GM19351 (cell line): Measurements from ENCODE around the gene GYS2.
"Not testable (repeated sequence)": the region's sequence is repeated elsewhere in the genome, so short reads cannot be mapped to it uniquely, and the experiment has no call there.

Source experiments
- ATAC-seq: cut with Tn5 transposase; IDR thresholded peaks from one replicate; pipeline ENCODE4 v1.9.1; 2021; ENCODE audit warnings: mild to moderate bottlenecking, moderate library complexity; ENCODE audit not compliant: unreplicated experiment

Gene GYS2

DNA sequence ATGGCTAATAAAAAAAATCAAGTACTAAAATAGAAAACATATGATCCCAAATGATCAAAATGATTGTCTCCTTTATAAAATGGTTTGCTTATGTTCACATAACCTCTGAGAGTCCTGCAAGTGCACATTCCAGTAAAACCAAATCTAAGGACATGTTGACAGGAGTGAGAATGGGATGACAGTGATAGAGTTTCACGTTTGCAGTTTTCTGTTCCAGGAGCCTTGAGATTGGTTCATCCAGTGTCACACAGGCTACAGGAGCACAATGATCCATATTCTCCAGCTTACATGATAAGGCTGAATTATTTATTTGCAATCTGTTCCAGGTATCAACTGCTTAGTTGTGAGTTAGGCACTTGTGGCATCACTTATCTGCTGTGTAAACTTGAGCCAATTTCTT is 1.5 kb upstream of the GYS2 start:
- no peak for ATAC-seq

DNA sequence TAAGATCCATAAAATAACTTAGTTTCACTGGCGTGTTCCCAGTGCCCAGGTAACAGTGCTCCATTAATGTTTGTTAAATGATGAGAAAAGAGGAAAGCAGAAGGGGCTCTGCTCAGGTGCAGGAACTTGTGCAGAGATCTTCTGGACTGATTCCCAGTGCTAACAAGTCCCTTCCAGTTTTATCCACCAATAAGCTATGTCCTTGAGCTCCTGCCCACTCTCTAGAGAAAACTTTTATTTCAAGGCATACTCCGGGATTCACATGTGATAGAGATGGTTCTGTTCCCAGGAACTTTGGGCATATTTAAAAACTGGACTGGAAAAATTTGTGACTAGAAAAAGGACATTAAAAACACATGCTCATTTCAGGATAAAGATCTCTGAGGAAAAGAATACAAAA is 1.9 kb downstream of the GYS2 start:
- no peak for ATAC-seq

DNA sequence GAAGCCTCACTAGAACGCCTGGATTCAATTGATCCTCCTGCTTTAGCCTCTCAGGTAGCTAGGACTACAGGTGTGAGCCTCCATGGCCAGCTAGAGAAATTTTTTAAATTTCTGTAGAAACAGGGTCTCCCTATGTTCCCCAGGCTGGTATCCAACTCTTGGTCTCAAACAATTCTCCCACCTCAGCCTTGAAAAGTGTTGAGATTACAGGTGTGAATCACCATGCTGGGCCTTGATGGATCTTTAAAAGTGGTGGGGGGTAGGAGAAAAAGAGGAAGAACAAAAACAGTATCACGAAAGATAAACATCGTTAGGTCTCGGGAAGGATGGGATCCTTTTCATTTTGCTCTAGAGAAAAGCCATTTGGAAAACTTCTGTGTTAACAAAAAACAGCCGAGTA is 4.5 kb downstream of the GYS2 start:
- ATAC-seq = no peak

DNA sequence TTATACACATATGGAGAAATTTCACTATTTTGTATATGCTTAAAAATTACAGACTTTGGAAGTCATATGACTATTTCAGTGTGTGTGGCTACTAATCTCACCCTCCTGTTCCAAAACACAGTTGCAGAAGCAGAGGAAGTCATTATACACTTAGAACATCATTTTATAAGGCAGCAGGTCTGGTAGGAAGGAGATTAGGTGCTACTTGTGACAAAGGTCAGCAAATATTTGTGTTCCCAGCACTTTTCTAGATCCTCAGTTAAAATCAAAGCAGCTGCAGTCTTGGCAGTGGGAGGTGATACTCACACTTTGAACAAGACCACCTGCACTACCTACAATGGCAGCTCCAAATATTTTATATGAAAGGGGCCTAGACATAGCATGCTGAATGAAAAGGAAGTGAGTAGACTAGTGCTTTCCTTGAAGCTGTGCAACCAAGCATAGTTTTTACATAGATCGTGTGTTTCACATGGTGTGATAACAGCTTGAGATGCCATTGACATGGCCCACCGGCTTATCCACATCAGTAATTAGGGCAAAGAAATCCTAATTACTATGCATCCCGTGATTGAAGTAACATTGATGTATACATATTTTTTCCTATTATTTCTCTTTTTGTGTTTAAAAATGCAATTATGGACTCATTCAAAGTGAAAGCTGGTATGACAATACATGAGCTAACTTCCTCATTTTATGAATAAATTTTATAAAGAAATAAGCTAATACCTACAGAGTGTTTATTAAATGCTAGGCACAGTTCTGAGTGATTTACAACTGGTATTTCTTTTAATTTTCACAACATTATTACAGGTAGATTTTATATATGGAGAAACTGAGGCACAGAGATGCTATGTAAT is 5.3 kb downstream of the GYS2 start:
- ATAC-seq = peak; percentile 90

DNA sequence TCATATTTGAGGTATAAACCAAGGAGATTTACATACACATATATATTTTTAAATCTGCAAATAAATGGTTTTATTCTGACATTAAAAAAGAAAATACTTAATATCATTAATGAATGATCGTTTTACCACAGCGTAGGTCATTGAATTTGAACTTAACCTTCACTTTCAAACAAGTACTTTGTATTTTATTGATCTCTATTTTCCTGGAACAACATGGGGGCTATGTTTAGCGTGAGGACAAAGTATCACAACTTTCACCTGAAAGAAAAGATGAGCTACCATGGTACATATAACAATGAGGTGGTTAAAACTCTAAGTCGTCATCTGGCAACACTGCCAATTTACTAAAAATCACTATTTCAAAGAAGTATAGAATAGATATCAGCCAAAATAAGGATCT is 6.0 kb downstream of the GYS2 start:
- no peak for ATAC-seq

DNA sequence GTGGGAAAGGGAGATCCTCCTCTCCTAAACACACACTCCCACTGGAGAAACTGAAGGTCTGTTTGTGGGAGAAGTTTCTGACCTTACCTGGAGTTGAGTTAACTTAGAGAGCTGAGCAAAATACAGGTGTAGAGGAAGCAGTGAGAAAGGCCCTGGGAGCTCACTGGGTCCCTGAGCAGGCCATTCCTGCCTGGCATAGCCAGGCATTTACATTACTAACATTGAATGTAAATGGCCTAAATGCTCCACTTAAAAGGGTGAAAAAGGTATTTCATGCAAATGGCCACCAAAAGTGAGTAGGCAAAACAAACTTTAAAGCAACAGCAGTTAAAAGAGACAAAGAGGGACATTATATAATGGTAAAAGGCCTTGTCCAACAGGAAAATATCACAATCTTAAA is 9.3 kb downstream of the GYS2 start:
- ATAC-seq = not testable (repeated sequence)

DNA sequence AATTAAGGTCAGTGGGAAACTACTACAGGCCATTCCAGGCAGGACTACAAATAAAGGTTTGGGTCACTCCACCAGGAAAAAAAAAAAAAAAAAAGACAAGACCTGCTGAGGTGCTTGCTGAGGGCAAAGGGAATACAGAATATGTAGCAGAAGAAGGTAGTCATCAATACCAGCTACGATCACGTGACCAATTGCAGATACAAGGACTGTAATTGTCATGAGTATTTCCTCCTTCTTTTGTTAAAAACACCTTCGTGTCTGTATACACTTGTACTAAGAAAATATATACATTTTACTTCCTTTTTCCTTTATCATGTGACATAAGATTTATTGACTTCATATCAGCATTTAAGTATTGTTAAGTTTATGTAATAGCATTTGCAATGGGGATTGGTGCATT is 19.2 kb downstream of the GYS2 start:
- ATAC-seq = no peak

DNA sequence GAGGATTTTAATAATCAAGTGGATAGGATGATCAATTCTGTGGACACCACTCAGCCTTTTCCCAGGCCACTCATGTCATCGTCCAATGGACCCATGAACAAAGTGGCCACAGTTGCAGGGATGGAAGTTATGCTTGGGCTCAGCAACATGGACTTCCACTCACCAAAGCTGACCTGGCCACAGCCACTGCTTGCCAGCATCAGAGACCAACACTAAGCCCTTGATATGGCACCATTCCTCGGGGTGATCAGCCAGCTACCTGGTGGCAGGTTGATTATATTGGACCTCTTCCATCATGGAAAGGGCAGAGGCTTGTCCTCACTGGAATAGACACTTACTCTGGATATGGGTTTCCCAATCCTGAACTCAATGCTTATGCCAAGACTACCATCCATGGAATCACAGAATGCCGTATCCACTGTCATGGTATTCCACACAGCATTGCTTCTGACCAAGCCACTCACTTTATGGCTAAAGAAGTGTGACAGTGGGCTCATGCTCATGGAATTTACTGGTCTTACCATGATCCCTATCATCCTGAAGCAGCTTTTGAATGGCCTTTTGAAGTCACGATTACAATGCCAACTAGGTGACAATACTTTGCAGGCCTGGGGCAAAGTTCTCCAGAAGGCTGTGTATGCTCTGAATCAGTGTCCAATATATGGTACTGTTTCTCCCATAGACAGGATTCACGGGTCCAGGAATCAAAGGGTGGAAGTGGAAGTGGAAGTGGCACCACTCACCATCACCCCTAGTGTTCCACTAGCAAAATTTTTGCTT is 20.1 kb downstream of the GYS2 start:
- ATAC-seq = not testable (repeated sequence)

DNA sequence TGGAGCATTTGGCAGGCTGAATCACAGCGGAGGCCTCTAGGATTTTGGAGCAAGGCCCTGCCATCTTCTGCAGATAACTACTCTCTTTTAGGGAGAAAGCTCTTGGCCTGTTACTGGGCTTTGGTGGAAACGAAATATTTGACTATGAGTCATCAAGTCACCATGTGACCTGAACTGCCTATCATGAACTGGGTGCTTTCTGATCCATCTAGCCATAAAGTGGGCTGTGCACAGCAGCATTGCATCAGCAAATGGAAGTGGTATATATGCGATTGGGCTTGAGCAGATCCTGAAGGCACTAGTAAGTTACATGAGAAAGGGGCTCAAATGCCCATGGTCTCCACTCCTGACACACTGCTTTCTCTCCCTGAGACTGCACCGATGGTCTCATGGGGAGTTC is 21.1 kb downstream of the GYS2 start:
- no peak for ATAC-seq

DNA sequence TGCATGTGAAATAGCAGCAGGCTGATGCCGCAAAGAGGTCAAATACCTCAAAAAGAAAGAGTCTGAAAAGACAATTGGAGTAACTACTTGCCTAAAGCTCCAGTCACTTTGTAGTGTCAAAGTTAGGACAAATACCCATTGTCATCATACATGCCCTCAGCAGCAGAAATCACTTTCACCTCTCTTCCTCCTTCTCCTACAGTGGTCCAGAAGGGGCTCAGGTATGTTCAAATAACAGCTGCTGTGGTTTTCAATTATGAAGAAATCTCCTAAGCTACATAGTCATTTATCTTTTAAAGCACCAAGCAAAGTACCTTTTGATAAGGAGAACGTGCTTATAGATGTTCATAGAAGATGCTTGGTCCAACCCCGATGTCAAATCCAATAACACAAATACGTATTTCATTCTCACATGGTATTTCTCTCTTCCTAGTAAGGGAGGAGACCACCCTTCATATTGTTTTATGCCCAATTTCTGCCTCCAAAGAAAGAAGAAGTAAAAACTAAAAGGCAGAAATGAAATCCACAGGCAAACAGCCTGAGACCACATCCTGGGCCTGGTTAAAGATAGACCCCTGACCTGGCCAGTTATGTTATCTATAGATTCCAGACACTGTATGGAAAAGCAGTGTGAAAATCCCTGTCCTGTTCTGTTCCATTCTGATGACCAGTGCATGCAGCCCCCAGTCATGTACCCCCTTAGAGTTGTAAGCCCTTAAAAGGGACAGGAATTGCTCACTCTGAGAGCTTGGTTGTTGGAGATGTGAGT is 23.7 kb downstream of the GYS2 start:
- ATAC-seq = no peak

DNA sequence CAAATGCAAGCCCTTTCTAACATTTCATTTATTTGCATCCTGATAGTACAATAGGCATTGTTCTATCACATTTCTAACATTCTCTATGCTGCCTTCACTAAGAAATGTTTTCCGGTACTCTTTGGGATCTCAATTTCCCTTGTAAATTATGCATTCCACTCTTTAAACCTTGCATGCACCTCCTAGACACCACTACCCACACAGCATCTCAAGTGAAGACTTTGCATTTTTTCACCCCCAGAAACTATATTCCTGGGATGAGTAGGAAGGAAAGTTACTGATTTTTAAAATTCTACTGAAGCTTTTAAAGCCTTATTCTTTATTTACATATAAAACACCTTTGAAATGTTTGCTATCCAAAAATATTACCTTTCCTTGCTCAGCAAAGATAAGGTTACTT is 27.1 kb downstream of the GYS2 start:
- no peak for ATAC-seq

DNA sequence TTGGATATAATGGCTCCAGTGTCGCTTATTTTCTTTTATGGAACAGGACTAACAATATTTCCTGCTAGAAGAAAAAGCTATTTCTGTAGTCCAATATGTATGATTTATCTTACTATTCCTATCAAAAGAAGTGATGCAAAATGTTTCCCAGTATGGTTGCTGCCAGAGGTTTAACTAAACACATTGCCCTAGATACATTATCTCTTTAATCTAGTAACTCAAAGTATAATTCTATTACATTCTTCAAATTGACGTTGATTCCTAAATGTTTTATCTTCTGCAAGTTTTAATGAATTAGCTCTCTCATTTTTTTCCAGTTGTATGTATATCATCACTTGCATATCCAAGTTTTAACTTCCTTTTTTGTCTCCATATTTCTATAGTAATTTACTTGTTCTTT is 28.2 kb downstream of the GYS2 start:
- no peak for ATAC-seq

DNA sequence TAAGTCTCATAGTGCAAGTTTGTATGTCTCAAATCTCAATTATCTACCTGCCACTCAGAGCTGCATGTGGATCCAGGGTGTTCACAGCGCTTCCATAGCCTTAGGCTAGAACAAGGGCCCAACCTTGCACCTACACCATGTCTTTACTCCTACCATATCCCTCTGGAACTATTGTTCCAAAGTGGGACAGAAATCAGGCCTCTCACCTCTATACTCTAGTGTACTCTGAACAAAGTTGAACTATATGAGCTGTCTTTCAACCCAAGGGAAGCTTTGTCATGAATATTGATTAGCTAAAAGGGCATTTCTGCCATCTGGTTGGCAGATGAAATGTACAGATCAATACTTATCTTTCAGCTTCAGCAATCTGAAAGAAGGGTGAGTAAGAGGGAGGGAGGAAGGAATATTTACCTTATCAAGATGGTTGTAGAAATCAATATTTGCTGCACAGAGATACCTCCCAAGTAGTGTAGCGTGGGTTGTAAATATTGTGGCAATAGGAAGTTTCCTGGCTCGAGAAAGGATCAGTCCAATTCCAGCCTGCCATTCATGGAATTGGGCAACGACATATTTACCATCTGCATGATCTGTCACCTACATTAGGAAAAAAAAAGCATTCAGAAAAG is 30.8 kb downstream of the GYS2 start:
- no peak for ATAC-seq

DNA sequence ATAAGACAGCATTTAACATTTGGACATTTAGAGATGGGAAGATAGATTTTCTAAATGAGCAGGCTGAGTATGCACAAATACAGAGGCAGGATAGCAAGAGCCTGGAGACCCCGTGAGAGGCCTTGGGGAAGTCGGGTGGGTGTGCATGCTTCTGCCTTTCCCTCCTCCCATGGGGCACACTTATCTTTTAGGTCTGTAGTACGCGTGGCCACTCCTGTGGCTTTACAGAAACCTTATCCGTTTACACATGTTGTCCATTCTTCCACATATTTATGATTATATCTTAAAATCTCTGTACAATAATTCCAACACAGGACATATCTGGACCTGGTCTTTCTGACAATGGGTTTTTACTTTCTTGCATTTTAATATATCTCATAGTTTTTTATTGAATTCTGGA is 33.6 kb downstream of the GYS2 start:
- no peak for ATAC-seq

DNA sequence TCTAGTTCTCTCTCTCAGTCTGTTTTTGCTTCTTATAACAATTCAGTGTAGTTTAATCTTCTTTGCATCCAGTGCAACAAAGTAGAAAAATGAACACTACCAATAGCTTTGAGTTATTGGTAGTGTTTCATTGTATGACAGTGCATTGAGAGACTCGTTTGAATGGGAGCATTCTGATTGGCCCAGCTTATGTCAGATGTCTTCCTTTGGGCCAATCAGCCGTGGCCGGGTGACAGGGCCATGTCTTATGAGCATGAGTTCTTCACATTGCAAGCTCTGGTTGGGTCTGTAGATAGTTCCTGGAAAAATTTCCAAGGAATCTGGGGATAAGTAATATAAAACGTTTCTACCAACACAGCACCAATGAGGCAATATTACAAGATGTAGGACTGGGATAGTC is 36.5 kb downstream of the GYS2 start:
- no peak for ATAC-seq

DNA sequence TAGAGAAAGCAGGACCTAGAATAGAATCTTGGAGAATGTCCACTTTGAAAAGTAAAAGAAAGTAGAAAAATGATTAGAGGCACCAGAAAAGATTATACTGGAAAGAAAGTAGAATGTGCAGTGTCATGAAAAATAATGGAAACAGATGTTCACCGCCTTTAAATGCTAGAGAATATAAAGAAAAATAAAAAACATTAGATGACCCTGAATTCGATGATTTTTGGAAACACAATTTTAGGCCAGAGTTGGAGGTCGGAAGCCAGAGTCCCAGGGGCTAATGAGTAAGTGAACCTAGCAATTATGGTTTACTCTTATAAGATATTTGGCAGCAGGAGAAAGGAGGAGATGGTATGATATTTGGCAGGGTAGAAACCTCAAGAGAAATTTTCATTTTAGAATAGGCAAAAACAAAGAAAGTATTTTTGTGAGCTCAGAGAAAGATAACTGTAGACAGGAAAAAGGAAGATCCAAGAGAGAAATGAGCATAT is 37.7 kb downstream of the GYS2 start:
- no peak for ATAC-seq

DNA sequence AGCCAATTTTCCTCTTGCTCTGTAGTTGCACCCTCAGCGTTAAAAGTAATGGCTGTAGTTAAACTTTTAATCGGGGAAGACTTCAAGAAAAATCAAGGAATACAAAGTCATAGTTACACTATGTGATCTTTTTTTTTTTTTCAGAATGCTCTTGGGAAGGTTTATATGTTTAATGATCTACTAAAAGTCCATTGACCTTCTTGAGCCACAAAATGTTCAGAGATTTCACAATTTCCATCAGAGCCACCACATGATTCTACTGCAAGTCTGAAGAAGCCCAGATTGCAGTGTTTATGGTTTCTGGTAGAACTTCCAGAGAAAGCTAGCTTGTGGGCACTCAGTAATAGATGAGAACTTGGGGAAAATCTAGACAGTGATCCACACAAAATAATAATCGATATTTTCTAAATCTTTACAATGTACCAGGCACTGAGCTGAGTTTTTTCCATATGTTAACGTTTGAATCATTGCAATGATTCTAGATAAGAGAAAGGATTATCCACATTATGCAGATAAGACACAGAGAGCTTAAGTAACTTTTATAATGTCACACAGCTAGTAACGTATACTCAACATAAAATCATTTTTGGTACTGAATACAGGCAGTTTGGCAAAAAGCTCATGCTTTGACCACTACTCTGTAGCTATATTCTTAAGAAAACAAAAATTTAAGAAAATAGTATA is 38.3 kb downstream of the GYS2 start:
- no peak for ATAC-seq

DNA sequence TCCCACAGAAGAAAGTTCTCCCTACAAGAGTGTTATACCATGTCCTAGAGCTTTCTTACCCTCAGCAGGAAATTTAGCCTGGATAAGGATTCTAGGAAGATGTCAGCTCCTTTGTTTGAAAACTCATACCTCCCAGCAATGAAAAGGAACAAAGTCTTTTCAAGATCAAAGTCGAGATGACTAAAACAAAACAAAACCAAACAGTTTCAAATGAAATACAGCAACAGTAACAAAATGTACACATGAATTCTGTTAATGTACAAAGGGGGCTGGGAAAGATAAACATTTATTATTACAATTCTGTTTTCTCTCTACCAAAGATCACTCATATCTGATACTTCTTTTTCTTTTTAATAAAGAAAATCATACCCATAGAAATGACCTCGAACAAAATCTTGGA is 41.8 kb downstream of the GYS2 start:
- no peak for ATAC-seq

DNA sequence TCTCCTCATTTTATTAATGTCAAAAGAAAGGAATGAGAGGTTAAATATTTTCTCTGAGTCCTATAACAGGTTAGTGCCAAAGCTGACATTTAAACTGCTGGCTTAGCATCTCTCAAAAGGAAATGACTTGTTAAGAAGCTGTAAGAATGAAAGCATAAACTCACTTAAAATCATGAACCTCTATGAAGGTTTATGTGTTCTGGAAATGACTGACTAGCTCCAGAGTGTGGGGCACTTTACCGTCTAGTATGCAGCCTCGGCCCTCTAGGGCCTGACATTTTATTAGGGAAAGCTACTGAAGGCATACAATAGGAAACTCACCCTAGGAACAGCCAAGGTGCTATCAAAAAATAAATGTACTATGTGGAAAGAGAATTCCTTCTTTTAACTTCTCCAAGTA is 43.5 kb downstream of the GYS2 start:
- no peak for ATAC-seq

DNA sequence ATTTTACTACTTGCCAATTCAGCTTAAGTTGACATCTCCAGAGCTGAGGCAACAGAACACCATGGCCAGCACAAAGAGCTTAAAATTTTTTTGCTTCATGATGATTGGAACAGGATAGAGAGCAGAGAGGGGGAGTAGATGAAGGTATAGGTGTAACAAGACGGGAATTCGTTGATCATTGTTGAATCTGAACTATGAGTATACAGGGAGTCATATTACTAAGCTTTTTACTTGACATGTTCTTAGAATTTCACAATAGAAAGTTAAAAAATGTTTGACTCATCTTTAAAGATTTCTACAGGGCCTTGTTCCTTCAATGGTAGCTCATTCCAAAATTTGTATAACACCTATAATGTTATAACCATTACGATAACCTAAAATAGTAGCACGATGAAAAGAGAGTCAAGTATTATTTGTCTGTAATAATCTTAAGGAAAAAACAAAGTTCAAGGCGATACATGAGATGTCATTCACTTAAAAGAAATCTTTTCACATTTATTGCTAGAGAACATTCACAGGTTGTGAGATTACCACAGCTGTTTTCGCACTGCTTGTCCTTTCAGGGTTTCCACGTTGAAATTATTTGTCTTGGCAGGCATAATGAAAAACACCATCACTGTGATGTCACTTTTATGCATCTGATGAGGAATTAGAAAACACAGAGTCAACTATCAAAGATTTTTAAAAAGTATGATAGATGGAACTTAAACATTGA is 44.6 kb downstream of the GYS2 start:
- no peak for ATAC-seq
